ENCODE results near the gene MATN4. TPM values are rescaled to one million over a fixed set of nuclear protein-coding genes. Genes with fewer than 3 reads are reported as not detected.

MATN4 gene
- total and polyA plus RNA-seq, 2 of the 13 experiments (the other 11 are each of a cell fraction or from before 2014, with no cell fraction given): not detected

- TF ChIP-seq IRX3 (CRISPR knock-in tag; IDR thresholded peaks at IDR 0.05; ENCODE audit: borderline replicate concordance, low read depth): no peak
- TF ChIP-seq PHB2 (IDR thresholded peaks at IDR 0.05; ENCODE audit: partially characterized antibody): no peak
- peak; percentile 71; the same call in 1 of the 2 replicates for TF ChIP-seq CAMTA2 (CRISPR knock-in tag; IDR thresholded peaks at IDR 0.05; ENCODE audit: borderline replicate concordance)
- TF ChIP-seq PATZ1 (CRISPR knock-in tag; IDR thresholded peaks at IDR 0.05): peak; percentile 93
- TF ChIP-seq TSC22D2 (CRISPR knock-in tag; IDR thresholded peaks at IDR 0.05; ENCODE audit: borderline replicate concordance): 0 out of 2 replicates have a peak, but pooled peaks have one; percentile 37
- no peak; the same call in 1 of the 2 replicates for TF ChIP-seq GMEB1 (CRISPR knock-in tag; IDR thresholded peaks at IDR 0.05; ENCODE audit: borderline replicate concordance)
- TF ChIP-seq RAD21 (CRISPR knock-in tag; IDR thresholded peaks at IDR 0.05): peak; percentile 44; the same call in 1 of the 2 replicates
- 0 out of 2 replicates have a peak, but pooled peaks have one; percentile 48 for TF ChIP-seq ZNF605 (CRISPR knock-in tag; IDR thresholded peaks at IDR 0.05)
- TF ChIP-seq ZBTB39 (CRISPR knock-in tag; IDR thresholded peaks at IDR 0.05): peak; percentile 68; the same call in 1 of the 2 replicates
- TF ChIP-seq THAP9 (CRISPR knock-in tag; IDR thresholded peaks at IDR 0.05; ENCODE audit: borderline replicate concordance): peak; percentile 68; the same call in 1 of the 2 replicates
- TF ChIP-seq CENPX (CRISPR knock-in tag; IDR thresholded peaks at IDR 0.05): no peak
- no peak for TF ChIP-seq PHF5A (CRISPR knock-in tag; IDR thresholded peaks at IDR 0.05; ENCODE audit: low read depth, unreplicated experiment)
- TF ChIP-seq SMAD9 (CRISPR knock-in tag; IDR thresholded peaks at IDR 0.05): 0 out of 2 replicates have a peak, but pooled peaks have one; percentile 15
- no peak for TF ChIP-seq ZZZ3 (CRISPR knock-in tag; IDR thresholded peaks at IDR 0.05; ENCODE audit: borderline replicate concordance)
- TF ChIP-seq HMG20A (CRISPR knock-in tag; IDR thresholded peaks at IDR 0.05; ENCODE audit: borderline replicate concordance): no peak
- TF ChIP-seq ZNF766 (CRISPR knock-in tag; IDR thresholded peaks at IDR 0.05; ENCODE audit: borderline replicate concordance): peak; percentile 47; the same call in 1 of the 2 replicates
- TF ChIP-seq DDIT3 (CRISPR knock-in tag; IDR thresholded peaks at IDR 0.05): no peak
- TF ChIP-seq FOXC1 (CRISPR knock-in tag; IDR thresholded peaks at IDR 0.05; ENCODE audit: borderline replicate concordance): peak; percentile 96
- TF ChIP-seq SKI (IDR thresholded peaks at IDR 0.05; ENCODE audit: partially characterized antibody): peak; percentile 51
These were observed 40.1 kb upstream of the MATN4 start, which contains the start of gene SDC4 (continued) for GRCh38 chr20:45347936-45348778.
